GM18507 (cell line): ENCODE measurements around the gene TMEM247.

ENCODE experiments used
- DNase-seq: peaks from one replicate; pipeline ENCODE4 v3.0.0; 2011; ENCODE audit warnings: low read depth; ENCODE audit not compliant: insufficient read length; ENCODE audit errors: extremely low spot score
- FAIRE-seq: peaks from 2 replicates; lab custom pipeline; 2011; peaks lifted over from hg19 to GRCh38; lab: Jason Lieb, UNC

The TMEM247 gene

DNA sequence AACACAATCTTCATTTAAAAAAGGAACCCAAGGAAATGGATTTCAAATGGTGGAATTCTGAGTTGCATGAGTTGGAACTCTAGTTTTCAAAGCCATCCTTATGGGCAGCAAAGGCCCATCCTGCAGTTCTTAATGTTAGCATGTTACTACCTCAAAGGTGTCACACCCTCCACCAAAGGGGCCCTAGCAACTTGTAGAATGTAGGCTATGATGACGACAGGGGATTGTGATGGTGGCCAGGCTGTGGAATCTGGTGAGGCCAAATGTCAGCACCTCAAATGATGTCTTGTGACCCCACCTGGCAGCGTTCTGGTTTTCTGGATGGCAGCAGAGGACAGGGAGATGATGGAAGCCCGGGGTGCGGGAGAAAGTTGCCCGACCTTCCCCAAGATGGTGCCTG, at the start of gene TMEM247:
TMEM247 (plus strand) TSS at position 301 of the 400 bp plus-strand sequence.
- DNase-seq (no peak), FAIRE-seq (no peak)

DNA sequence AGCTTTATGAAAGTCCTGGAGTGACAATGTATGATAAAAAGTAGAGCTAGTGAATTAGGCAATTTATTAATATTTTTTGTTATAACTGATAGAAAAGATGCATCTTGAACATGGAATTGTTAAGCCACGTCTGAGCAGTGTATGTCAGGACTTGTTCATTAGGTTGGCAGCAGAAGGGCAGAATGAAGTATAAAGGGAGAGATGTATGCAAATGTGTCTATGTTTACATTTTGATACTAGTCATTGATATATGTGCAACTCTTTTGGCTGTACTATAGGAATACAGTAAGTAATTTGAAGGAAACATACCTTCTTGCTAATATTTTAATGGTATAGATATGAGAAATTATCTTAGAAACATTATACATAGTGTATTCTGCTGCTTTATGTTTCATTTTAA, 49.0 kb upstream of the TMEM247 start:
- DNase-seq (no peak), FAIRE-seq (no peak)

DNA sequence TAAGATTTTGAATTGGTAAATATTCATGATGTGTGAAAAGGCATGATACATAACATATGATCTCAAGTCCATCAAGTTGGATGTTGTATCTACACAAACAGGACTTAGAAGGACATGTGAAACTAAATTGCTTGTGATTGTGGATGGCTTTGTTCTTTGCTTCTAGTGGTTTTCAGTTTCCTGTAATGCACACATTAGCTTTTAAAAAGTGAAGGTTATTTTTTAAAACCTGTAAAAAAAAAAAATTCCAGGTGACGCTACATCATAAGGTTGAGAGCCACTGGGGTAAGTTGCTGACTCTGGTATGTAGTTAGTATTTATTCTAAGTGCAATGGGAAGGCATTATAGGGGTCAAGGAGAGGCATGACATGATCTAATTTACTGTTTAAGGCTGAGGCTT, 48.4 kb upstream of the TMEM247 start:
- FAIRE-seq = no peak

DNA sequence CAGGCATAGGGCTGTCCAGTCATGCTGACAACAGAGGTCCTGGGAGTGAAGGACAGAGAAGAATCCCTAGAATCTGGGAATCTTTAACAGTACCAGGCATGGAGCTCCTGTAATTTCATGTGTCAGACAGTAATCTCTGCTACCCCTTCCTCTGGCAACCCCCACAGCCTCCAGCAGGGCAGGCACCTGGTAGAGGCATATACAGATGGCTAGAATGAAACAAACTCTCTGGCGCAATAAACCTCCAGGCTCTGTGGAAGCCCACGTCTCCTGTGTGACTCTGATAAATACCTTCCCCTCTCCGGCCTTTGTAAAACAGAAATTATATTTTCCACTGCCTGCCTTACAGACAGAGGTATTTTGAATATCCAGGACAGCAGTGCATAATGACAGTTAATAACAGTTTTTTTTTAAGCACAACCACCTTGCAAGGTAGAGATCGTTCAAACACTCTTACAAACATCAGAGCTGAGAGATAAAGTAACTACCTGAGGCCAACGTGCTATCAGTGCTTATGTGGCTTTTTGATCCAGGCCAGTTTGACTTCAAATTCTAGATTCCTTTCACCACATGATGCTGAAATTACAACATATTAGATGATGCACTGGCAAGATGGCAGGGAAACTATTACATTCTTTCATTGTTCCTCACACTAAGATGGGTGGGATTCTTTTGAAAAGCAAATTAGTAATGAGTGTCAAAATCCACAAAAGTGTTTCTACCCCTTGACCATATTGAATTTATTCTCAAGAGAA, 47.7 kb upstream of the TMEM247 start:
- FAIRE-seq = no peak
- DNase-seq = no peak

More for the DNA sequence above, 48.4 kb upstream of the TMEM247 start:
- DNase-seq = no peak

DNA sequence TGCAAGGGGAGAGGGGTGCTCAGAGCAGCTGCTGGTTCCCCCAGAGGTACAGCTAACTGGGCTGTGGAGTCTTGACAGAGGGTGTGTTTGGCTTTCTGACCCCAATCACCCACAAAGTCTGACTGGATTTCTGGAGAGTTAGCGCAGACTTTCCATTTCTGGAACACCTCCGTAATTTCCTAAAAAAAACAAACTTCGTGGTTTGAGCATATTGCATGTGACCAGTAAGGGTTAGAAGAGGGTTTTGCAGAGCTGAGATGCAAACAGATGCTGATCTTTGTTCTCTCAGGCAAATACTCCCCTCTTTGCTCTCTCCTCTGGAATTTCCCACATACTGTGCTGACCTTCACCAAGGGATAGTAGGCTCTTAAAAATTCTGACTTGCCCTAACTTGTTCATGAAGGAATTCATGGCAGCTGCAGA, 44.5 kb upstream of the TMEM247 start:
- DNase-seq (no peak), FAIRE-seq (no peak)

DNA sequence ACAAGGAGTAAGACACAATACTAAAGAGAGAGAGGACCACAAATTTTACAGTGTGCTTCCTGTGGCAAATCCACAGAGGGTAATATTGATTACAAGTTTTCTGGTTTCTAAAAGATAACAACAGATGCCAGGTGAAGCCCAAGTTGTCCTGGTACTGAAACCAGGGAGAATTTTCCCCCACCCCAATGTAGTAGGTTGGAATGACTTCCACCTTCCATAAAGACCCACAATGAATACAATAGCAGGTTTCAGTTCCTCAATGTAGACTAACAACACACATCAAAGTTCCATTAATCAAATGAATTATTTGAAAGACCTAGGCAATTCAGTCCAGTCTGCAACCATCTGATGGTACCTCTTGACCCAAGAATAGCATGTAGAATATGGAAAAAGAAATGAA, 44.0 kb upstream of the TMEM247 start:
- DNase-seq = no peak
- FAIRE-seq = no peak

DNA sequence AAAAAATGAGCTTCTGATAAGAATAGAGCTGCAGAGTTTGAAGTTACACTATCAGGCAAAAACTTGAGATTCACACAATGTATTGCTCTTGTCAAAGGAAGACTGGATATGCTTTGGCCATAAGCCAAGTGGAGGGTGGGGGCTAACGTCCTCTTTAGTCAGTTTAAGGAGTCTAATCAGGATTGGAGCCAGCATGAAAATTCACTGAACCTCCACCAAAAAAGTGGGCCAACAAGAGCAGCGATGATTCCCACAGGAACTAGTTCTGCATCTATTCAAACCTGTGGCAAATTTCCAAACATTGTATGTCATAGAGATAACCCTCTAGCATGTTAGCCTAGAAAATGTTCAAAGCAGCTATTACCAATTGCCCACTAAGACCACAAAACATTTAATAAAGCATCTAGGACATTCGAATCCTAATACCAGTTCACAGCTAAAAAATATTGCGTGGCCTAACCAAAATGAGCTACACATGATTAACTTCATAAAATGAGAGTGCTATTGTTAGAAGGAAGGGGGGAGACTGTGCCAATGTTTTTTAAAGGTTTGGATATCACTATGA, 43.5 kb upstream of the TMEM247 start:
- FAIRE-seq (no peak), DNase-seq (no peak)

DNA sequence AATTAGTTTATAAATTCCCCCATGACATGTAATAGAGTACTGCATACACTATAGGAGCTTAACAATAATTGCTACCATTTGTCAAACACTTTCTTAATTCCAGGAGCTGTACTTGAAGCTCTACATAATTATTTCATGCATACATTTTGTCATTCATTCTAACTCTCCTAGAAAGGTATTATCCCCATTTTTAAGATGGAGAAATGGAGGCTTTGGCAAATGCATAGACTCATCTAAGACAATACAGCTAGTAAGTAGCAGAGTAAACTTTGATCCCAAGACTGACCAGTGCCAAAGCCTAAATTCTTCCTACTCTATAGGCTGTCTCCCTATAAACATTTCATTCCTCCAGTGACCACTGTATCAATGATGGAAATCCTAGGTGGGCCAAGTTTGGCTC, 42.6 kb upstream of the TMEM247 start:
- FAIRE-seq = no peak

DNA sequence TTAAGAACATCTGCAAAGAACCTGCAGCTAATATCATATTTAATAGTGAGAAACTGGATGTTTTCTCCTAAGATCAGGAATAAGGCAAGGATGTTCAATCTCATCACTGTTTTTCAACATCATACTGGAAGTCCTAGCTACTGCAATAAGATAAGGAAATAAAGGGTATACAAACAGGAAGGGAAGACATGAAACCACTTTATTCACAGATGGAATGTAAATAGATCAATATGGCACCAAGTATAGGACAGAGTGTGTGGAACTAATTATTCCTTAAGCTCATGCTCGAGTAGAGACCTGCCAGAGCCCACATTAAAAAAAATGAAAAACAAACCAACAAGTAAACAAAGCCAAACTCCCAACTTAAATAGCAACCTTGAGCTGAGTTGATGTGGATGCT, 41.3 kb upstream of the TMEM247 start:
- no peak for FAIRE-seq
- no peak for DNase-seq

More for the DNA sequence above, 42.6 kb upstream of the TMEM247 start:
- DNase-seq = no peak

DNA sequence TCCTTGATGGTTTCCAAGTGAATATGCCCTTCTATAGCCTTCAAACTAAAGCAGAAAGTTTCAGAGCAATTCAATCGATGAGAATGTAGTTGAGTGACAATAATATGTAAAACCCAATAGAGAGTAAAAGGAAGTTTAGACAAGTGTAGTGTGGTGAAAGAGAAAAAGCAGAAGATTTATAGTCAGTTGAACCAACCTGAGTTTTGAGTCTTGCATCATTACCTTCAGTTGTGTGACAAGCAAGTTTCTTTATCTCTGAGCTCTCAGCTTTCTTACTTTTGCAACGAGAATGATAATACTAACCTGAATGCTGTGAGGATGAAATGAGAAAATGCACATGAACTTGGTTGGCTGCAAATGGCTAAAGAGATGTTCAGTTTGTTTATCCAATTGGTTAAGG, 40.6 kb upstream of the TMEM247 start:
- DNase-seq (no peak), FAIRE-seq (no peak)

DNA sequence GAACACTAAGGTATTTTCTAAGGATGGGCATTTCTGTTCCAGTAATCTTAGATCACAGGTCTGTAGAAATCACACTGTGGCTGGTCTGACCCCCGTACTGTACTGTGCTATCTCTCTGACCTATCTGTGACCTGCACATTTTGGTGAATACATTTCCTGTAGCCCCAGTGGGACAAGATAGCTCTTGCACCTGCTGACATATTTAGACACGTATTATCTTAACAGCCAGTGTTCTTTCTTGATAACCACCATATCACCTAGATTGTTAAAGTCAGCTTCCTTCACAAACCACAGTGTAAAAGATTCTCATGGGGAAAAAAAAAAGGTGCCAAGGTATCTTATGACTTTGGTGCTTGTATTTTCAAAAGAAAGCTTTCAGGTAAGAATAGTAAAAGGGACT, 39.8 kb upstream of the TMEM247 start:
- DNase-seq (no peak), FAIRE-seq (no peak)

DNA sequence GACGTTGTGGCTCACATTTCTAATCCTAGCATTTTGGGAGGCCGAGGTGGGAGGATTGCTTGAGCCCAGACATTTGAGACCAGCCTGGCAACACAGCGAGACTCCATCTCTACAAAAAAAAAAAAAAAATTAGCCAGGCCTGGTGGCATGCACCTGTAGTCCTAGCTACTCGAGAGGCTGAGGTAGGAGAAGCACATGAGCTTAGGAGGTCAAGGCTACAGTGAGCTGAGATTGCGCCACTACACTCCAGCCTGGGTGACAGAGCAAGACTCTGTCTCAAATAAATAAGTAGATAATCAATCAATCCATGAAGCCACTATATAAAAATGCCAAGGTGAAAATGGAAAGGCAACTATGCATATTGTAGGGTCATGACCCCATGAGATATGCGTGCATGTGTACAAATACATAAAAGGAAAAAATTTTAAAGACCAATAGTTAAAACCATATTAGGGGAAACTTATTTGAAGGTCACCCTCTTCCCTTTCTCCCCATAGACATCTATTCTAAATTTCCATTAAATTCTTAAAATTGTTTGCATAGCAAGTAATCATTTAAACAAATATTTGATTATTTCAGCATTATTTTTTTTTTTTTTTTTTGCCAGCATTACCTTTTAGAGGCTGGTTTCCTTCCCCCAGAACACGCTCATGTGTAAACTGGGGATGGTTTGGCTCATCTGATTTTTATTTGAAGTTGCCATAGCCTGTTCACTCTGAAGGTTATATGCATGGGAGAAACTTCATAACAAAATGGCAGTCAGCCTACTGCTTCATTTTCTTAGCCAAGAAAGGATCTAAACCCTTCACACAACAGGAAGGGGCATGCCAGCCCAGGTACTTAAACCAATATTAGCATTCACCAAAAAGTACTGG, 37.3 kb upstream of the TMEM247 start:
- FAIRE-seq = no peak
- no peak for DNase-seq

DNA sequence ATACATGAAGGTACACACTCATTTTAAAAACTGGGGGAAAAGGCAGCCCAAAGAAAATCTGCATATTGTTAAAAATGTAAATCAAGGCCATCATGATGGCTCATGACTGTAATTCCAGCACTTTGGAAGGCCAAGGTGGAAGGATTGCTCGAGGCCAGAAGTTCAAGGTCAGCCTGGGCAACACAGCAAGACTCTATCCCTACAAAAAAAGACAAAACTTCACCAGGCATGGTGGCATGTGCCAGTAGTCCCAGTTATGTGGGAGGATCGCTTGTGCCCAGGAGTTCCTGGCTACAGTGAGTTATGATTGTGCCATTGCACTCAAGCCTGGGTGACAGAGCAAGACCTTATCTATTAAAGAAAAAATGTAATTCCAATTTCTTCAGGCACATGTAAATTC, 34.6 kb upstream of the TMEM247 start:
- DNase-seq = no peak
- FAIRE-seq = no peak

DNA sequence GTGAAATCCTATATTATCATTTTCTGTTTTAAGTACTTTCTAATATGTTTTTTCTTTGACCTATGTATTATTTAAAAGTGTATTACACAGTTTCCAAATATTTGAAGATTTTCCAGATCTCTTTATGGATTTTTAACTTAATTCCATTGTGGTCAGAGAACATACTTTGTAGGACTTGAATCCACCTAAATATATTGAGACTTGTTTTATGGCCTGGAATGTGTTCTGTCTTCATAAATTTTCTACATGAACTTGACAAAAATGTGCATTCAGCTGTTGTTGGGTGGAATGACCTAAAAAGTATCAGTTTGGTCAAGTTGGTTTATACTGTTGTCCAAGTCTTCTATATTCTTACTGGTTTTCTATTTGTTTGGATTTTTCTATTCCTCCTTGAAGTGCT, 33.8 kb upstream of the TMEM247 start:
- FAIRE-seq (no peak), DNase-seq (no peak)

DNA sequence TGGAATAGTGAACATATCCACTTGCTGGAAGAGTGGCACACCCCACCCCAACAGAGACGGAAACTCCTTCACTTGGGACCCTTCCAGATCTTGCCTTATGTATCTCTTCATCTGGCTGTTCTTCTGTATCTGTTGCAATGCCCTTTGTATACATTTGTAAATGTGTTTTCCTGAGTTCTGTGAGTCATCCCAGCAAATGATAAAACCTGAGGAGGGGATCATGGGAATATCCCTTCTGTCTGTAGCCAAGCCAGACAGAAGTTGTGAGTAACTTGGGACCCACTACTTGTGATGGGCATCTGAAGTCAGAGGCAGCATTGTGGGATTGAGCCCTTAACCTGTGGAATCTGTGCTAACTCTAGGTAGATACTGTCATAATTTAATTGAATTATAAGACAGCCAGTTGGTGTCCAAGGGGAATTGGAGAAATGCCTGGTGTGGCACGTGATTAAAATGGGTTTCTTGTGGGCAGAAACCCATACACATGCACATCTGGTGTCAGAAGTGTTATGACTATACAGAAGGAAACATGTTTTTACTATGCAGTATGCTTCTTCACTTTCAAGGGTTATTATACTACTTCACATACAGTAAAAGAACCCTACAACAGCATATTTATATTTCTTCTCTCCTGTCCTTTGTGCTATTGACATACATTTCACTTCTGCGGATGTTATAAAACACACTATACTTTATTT, 32.3 kb upstream of the TMEM247 start:
- DNase-seq (no peak), FAIRE-seq (no peak)

DNA sequence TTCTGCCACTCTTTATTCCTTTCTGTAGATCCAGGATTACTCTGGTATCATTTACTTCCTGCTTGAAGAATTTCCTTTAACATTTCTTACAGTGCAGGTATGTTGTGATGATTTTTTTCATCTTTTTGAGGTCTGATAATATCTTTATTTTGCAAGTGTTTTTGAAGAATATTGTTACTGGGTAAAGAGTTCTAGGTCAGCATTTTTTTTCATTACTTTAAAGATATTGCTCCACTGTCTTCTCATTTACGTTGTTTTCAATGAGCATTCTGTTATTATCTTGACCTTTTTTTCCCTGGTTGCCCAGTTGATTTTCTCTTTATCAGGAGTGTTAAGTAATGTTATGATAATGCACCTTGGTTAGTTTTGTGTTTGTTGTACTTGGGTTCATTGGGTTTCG, 31.7 kb upstream of the TMEM247 start:
- no peak for FAIRE-seq
- DNase-seq = no peak

DNA sequence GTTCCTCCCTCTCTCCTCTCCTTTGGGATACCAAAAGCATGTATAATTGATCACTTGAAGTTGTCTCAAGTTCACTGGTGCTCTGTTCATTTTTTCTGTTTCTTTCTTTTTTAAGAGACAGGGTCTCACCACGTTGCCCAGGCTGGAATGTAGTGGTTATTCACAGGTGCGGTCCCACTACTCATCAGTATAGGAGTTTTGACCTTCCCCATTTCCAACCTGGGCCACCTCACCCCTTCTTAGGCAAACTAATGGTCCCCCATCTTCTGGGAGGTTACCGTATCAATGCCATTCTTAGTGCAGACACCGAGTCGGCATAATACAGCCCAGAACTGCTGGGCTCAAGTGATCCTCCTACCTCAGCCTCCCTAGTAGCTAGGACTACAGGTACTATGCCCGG, 31.3 kb upstream of the TMEM247 start:
- DNase-seq (no peak), FAIRE-seq (no peak)

DNA sequence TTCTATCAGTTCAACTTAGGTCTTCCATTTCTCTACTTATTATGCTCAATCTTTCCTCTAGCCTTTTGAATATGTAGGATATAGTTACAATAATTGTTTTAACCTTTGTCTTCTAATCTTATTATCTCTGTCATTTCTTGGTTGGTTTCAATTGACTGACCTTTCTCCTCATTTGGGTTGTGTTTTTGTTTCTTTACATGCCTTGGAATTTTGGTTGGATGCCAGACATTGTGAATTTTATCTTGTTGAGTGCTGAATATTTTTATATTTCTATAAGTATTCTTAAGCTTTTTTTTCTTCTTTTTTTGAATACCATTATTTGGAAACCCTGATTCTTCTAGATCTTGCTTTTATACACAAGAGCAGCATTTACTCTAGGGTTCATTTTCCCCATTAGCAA, 30.7 kb upstream of the TMEM247 start:
- FAIRE-seq (no peak), DNase-seq (no peak)

DNA sequence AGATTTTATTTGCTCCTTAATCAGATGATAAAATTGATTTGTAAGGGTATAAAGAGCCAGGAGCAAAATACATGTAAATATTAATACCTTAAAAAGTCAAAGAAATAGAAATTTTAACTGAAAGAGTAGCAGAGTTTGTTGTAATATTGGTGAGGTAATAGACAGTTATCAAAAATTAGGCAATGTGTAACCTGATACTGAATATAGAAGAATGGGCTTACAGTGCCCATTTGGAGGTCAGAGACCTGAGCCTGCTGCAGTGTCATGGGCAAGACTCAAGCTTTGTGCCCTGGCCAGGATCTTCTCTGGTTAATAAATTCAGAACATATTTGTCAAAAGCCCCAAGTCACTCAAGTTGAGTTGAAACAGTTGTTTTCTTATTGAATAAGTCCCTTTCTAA, 29.7 kb upstream of the TMEM247 start:
- DNase-seq = no peak
- no peak for FAIRE-seq

DNA sequence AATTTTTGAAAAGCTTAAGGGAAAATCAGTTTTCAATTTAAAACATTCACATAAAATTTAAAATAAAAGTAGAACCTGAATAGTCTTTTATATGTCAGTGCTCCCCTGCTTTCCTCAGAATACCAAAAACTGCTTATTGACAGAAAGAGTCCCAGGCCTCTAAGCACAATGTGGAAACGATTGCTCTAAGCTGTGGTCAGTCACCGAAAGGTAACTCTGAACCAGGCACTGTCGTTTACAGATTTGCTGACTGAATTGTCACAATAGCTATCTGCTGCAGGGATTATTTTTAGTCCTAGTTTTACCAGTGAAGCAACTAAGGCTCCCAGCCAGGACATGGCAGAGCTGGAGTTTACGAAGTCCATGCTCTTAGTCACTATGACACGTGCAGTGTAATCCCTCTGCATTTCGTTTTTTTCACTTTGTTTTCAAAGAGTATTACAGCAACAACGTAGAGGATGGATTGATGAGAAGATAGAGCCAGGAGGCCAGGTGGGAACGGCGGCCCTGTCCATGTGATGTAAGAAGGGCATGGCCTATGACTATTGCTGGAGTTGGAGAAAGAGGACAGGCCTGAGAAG, 28.1 kb upstream of the TMEM247 start:
- FAIRE-seq (no peak), DNase-seq (no peak)
